Measurements from ENCODE around the gene NEDD4.

DNA sequence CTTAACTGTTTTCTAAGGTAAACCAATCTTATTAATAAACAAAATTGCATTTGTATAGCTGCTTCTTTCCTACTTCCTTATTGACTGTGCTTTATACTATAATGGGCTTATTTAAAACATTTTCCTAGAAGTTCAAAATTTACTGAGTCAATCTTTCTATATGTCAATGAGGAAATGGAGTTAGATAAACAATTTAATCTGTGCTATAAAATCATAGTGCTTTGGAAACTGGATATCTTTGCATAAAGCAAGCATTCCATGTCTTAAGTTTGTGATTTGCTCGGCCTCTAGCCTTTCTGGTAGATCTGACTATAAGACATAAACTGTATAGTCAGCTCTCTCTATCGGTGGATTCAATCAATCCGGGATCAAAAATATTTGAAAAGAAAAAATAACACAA is 99.6 kb downstream of the NEDD4 start:
- no peak for TF ChIP-seq GATA3 (IDR thresholded peaks at IDR 0.05; ENCODE audit: low read depth, low read length)
- no peak for TF ChIP-seq GATA2 (IDR thresholded peaks at IDR 0.05; ENCODE audit: low read depth, low read length)
